ENCODE data around the gene ANKRD33B.
"Not testable (repeated sequence)": the region's sequence is repeated elsewhere in the genome, so short reads cannot be mapped to it uniquely, and the experiment has no call there.

ANKRD33B gene

GRCh38 chr5:10654566-10654965 lies 90.7 kb downstream of the ANKRD33B start:
- no peak for DNase-seq (ENCODE audit: low read depth in 2 of 2, low spot score in 1 of 2)

GRCh38 chr5:10655161-10655971 lies 91.5 kb downstream of the ANKRD33B start:
- no peak for DNase-seq (ENCODE audit: low read depth in 2 of 2, low spot score in 1 of 2)

- DNase-seq (ENCODE audit: low read depth in 2 of 2, low spot score in 1 of 2), result no peak
Measured at GRCh38 chr5:10655972-10656830, 92.3 kb downstream of the ANKRD33B start.

- no peak for DNase-seq (ENCODE audit: low read depth in 2 of 2, low spot score in 1 of 2)
Measured at GRCh38 chr5:10658265-10658664, 94.4 kb downstream of the ANKRD33B start.

GRCh38 chr5:10660135-10660534 lies 96.3 kb downstream of the ANKRD33B start:
- DNase-seq (ENCODE audit: low read depth in 2 of 2, low spot score in 1 of 2), result no peak

GRCh38 chr5:10660720-10661387 lies 97.0 kb downstream of the ANKRD33B start:
- DNase-seq (ENCODE audit: low read depth in 2 of 2, low spot score in 1 of 2), result no peak

- DNase-seq (ENCODE audit: low read depth in 2 of 2, low spot score in 1 of 2), result no peak
Measured at GRCh38 chr5:10661401-10661800, 97.5 kb downstream of the ANKRD33B start.

- no peak for DNase-seq (ENCODE audit: low read depth in 2 of 2, low spot score in 1 of 2)
Measured at GRCh38 chr5:10662083-10662482, 98.2 kb downstream of the ANKRD33B start.

- no peak for DNase-seq (ENCODE audit: low read depth in 2 of 2, low spot score in 1 of 2)
Measured at GRCh38 chr5:10662661-10663488, 99.0 kb downstream of the ANKRD33B start.

- DNase-seq (ENCODE audit: low read depth in 2 of 2, low spot score in 1 of 2), result no peak
Measured at GRCh38 chr5:10663489-10664179, 99.8 kb downstream of the ANKRD33B start.

GRCh38 chr5:10664180-10664769 lies 100.4 kb downstream of the ANKRD33B start:
- not testable (repeated sequence) for DNase-seq (ENCODE audit: low read depth in 2 of 2, low spot score in 1 of 2)

GRCh38 chr5:10665799-10666198 lies 101.9 kb downstream of the ANKRD33B start:
- DNase-seq (ENCODE audit: low read depth in 2 of 2, low spot score in 1 of 2), result no peak

- DNase-seq (ENCODE audit: low read depth in 2 of 2, low spot score in 1 of 2), result no peak
Measured at GRCh38 chr5:10666531-10667299, 102.8 kb downstream of the ANKRD33B start.

- no peak for DNase-seq (ENCODE audit: low read depth in 2 of 2, low spot score in 1 of 2)
Measured at GRCh38 chr5:10667431-10668057, 103.7 kb downstream of the ANKRD33B start.

- no peak for DNase-seq (ENCODE audit: low read depth in 2 of 2, low spot score in 1 of 2)
Measured at GRCh38 chr5:10668697-10669096, 104.8 kb downstream of the ANKRD33B start.

- DNase-seq (ENCODE audit: low read depth in 2 of 2, low spot score in 1 of 2), result no peak
Measured at GRCh38 chr5:10669983-10670382, 106.1 kb downstream of the ANKRD33B start.

GRCh38 chr5:10671041-10672008 lies 107.5 kb downstream of the ANKRD33B start:
- DNase-seq (ENCODE audit: low read depth in 2 of 2, low spot score in 1 of 2), result no peak

All from stimulated activated CD8-positive, alpha-beta memory T cell treated with anti-CD3 and anti-CD28 coated beads, Interleukin-4, amount 100 ng/mL, for 1 hour (primary cell).